Stomach (tissue), 4 donors: ENCODE results near the gene BTNL8.

Source experiments
- CTCF ChIP-seq, 7 experiments: fragments of 450-650 bp in 4 of 7; fragments of 200-600 bp in 3 of 7; sonication (generic) in 3 of 7; IDR thresholded peaks; one replicate each; pipeline ENCODE4 v1.5.1; 2016 to 2019; ENCODE audit warnings: antibody characterized with exemption in 7 of 7, control low read depth in 2 of 7, mild to moderate bottlenecking in 1 of 7
- EP300 ChIP-seq: sonication (generic); formaldehyde crosslinking; IDR thresholded peaks from one replicate; pipeline ENCODE4 v1.6.1; 2017; ENCODE audit warnings: antibody characterized with exemption
- POLR2AphosphoS5 ChIP-seq, 3 donors: sonication (generic); formaldehyde crosslinking; IDR thresholded peaks; one replicate each; pipeline ENCODE4 v1.6.1; 2016; ENCODE audit warnings: antibody characterized with exemption in 3 of 3

GRCh38 chr5:180889381-180889780 lies 9.6 kb upstream of the BTNL8 start:
- TF ChIP-seq CTCF (IDR thresholded peaks at IDR 0.05) (no peak), EP300 (no peak), POLR2AphosphoS5 (IDR thresholded peaks at IDR 0.05) (peak in 1 of 3 donors; percentile 19)
